ENCODE data around the gene RHBDL1. TPM values are rescaled to one million over a fixed set of nuclear protein-coding genes. Genes with fewer than 3 reads are reported as not detected.
A peak's percentile ranks its signal among the peaks of the same experiment; 100 is the strongest.

RHBDL1 gene
- total and polyA plus RNA-seq, 9 of the 15 experiments (the other 6 are each of a cell fraction or from before 2014, with no cell fraction given) = 0.03 to 5.6 (median 1.3) TPM; not detected in 1

- no peak for TF ChIP-seq JUN (IDR thresholded peaks at IDR 0.05; ENCODE audit: borderline replicate concordance, low read depth, low read length)
- TF ChIP-seq JUN (CRISPR knock-in tag; IDR thresholded peaks at IDR 0.05; ENCODE audit: borderline replicate concordance) = 0 out of 2 replicates have a peak, but pooled peaks have one; percentile 58
- TF ChIP-seq CBX5 (IDR thresholded peaks at IDR 0.05; ENCODE audit: borderline replicate concordance, low read depth) = no peak
- TF ChIP-seq MBD2 (IDR thresholded peaks at IDR 0.05; ENCODE audit: borderline replicate concordance, low read depth) = no peak
- no peak for TF ChIP-seq POLR2AphosphoS2 (IDR thresholded peaks at IDR 0.05; ENCODE audit: low read length)
- TF ChIP-seq ZNF717 (CRISPR knock-in tag; IDR thresholded peaks at IDR 0.05) = no peak
- no peak for TF ChIP-seq MCM5 (IDR thresholded peaks at IDR 0.05; ENCODE audit: low read depth)
- no peak for TF ChIP-seq ZFP30 (CRISPR knock-in tag; IDR thresholded peaks at IDR 0.05; ENCODE audit: borderline replicate concordance)
- TF ChIP-seq RBM14 (IDR thresholded peaks at IDR 0.05; ENCODE audit: borderline replicate concordance, insufficient read depth, low read depth, low read length) = no peak
- no peak for TF ChIP-seq ZNF384 (IDR thresholded peaks at IDR 0.05; ENCODE audit: low read depth, low read length)
- TF ChIP-seq MTF1 (CRISPR knock-in tag; IDR thresholded peaks at IDR 0.05; ENCODE audit: borderline replicate concordance) = no peak
- TF ChIP-seq TFAP4 (CRISPR knock-in tag; IDR thresholded peaks at IDR 0.05; ENCODE audit: borderline replicate concordance) = peak; percentile 59
- peak; percentile 50; the same call in 1 of the 2 replicates for TF ChIP-seq KDM2B (CRISPR knock-in tag; IDR thresholded peaks at IDR 0.05)
- no peak for TF ChIP-seq NRF1 (conservative IDR thresholded peaks at IDR 0.05 in 1 of 2, IDR thresholded peaks at IDR 0.05 in 1 of 2)
- TF ChIP-seq TAF7 (tag; IDR thresholded peaks at IDR 0.05) = no peak
- TF ChIP-seq SPI1 (IDR thresholded peaks at IDR 0.05; ENCODE audit: borderline replicate concordance, low read depth, low read length) = no peak
- TF ChIP-seq BCOR (IDR thresholded peaks at IDR 0.05) = no peak
- peak; percentile 61; the same call in 1 of the 2 replicates for TF ChIP-seq GABPB1 (CRISPR knock-in tag; IDR thresholded peaks at IDR 0.05)
- no peak for TF ChIP-seq ZNF347 (CRISPR knock-in tag; IDR thresholded peaks at IDR 0.05; ENCODE audit: low read depth)
- no peak for TF ChIP-seq TBL1XR1 (IDR thresholded peaks at IDR 0.05; ENCODE audit: low read length in 2 of 2)
- peak; percentile 80 for TF ChIP-seq POLR2G (IDR thresholded peaks at IDR 0.05; ENCODE audit: low read depth, low read length)
- no peak for TF ChIP-seq LCOR (CRISPR knock-in tag; IDR thresholded peaks at IDR 0.05)
- 0 out of 2 replicates have a peak, but pooled peaks have one; percentile 51 for TF ChIP-seq BRD4 (IDR thresholded peaks at IDR 0.05)
- no peak for TF ChIP-seq BACH1 (tag; IDR thresholded peaks at IDR 0.05)
- no peak; the same call in 1 of the 2 replicates for TF ChIP-seq FOXP1 (CRISPR knock-in tag; IDR thresholded peaks at IDR 0.05)
- no peak for TF ChIP-seq ZNF655 (CRISPR knock-in tag; IDR thresholded peaks at IDR 0.05)
- TF ChIP-seq ETV1 (tag; conservative IDR thresholded peaks at IDR 0.05; ENCODE audit: low read depth) = peak; percentile 40; the same call in 1 of the 2 replicates
- TF ChIP-seq ATF1 (CRISPR knock-in tag; IDR thresholded peaks at IDR 0.05) = no peak
- no peak for TF ChIP-seq ATF1 (tag; IDR thresholded peaks at IDR 0.05)
- TF ChIP-seq MCM3 (IDR thresholded peaks at IDR 0.05) = no peak
Observed at GRCh38 chr16:727291-727977, 52.0 kb downstream of the RHBDL1 start (continued).

Measured in K562 (cell line).